GM19238 (cell line): Measurements from ENCODE around the gene REP15.
"Not testable (repeated sequence)": the region's sequence is repeated elsewhere in the genome, so short reads cannot be mapped to it uniquely, and the experiment has no call there.

Experiments used
- DNase-seq: peaks from one replicate; pipeline ENCODE4 v3.0.0; 2011; ENCODE audit warnings: low spot score; ENCODE audit not compliant: insufficient read length

Gene REP15

GRCh38 chr12:27696864-27697564 lies 767 bp downstream of the REP15 start:
- no peak for DNase-seq

GRCh38 chr12:27703720-27704452 lies 7.6 kb downstream of the REP15 start:
- no peak for DNase-seq

- no peak for DNase-seq
Observed at GRCh38 chr12:27705263-27705662, 9.0 kb downstream of the REP15 start.

GRCh38 chr12:27707216-27707615 lies 11.0 kb downstream of the REP15 start:
- DNase-seq: no peak

- DNase-seq: no peak
Observed at GRCh38 chr12:27709212-27709931, 13.1 kb downstream of the REP15 start.

- DNase-seq: no peak
Observed at GRCh38 chr12:27709932-27710591, 13.8 kb downstream of the REP15 start.

GRCh38 chr12:27710592-27711316 lies 14.5 kb downstream of the REP15 start, which contains the start of gene MRPS35:
Gene MRPS35 (plus strand): TSS chr12:27710832. CDS start chr12:27710844, 12 bp downstream.
- peak; percentile 69 for DNase-seq

- no peak for DNase-seq
Observed at GRCh38 chr12:27711317-27711682, 15.1 kb downstream of the REP15 start.

GRCh38 chr12:27711967-27712366 lies 15.7 kb downstream of the REP15 start:
- no peak for DNase-seq

GRCh38 chr12:27723212-27723611 lies 27.0 kb downstream of the REP15 start:
- DNase-seq: no peak

GRCh38 chr12:27730097-27730588 lies 33.9 kb downstream of the REP15 start:
- no peak for DNase-seq

GRCh38 chr12:27732281-27732680 lies 36.0 kb downstream of the REP15 start:
- no peak for DNase-seq

- no peak for DNase-seq
Observed at GRCh38 chr12:27733052-27733656, 36.9 kb downstream of the REP15 start.

- no peak for DNase-seq
Observed at GRCh38 chr12:27733791-27734190, 37.5 kb downstream of the REP15 start.

GRCh38 chr12:27734321-27734720 lies 38.1 kb downstream of the REP15 start:
- DNase-seq: not testable (repeated sequence)

- no peak for DNase-seq
Observed at GRCh38 chr12:27743601-27744000, 47.4 kb downstream of the REP15 start.

- DNase-seq: not testable (repeated sequence)
Observed at GRCh38 chr12:27745734-27746133, 49.5 kb downstream of the REP15 start.
